Ovary (tissue), 3 donors: ENCODE results near the gene ACVR1B.

ENCODE experiments used
- POLR2A ChIP-seq: fragments of 450-650 bp; IDR thresholded peaks from one replicate; pipeline ENCODE4 v1.6.1; 2017; ENCODE audit warnings: antibody characterized with exemption, mild to moderate bottlenecking, moderate library complexity
- TF ChIP-seq, protein P1 (sequence below), 3 donors: fragments of 450-650 bp in 2 of 3; fragments of 200-600 bp in 1 of 3; IDR thresholded peaks; one replicate each; pipeline versions ENCODE4 v1.5.1 to v1.8.0; 2016 to 2022; ENCODE audit warnings: antibody characterized with exemption in 3 of 3, mild to moderate bottlenecking in 1 of 3
- donor health status: DM: no; HTN: no; CAD: no.

- TF ChIP-seq, protein P1, sequence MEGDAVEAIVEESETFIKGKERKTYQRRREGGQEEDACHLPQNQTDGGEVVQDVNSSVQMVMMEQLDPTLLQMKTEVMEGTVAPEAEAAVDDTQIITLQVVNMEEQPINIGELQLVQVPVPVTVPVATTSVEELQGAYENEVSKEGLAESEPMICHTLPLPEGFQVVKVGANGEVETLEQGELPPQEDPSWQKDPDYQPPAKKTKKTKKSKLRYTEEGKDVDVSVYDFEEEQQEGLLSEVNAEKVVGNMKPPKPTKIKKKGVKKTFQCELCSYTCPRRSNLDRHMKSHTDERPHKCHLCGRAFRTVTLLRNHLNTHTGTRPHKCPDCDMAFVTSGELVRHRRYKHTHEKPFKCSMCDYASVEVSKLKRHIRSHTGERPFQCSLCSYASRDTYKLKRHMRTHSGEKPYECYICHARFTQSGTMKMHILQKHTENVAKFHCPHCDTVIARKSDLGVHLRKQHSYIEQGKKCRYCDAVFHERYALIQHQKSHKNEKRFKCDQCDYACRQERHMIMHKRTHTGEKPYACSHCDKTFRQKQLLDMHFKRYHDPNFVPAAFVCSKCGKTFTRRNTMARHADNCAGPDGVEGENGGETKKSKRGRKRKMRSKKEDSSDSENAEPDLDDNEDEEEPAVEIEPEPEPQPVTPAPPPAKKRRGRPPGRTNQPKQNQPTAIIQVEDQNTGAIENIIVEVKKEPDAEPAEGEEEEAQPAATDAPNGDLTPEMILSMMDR (IDR thresholded peaks at IDR 0.05) = no peak
- TF ChIP-seq POLR2A = no peak
These were observed 62.3 kb downstream of the ACVR1B start for GRCh38 chr12:52013626-52014310.
